GM19328 (cell line): ENCODE results near the gene OR4K17.
"Not testable (repeated sequence)": the region's sequence is repeated elsewhere in the genome, so short reads cannot be mapped to it uniquely, and the experiment has no call there.

Experiments
- ATAC-seq: cut with Tn5 transposase; IDR thresholded peaks from one replicate; pipeline ENCODE4 v1.9.1; 2021; ENCODE audit warnings: mild to moderate bottlenecking, moderate library complexity; ENCODE audit not compliant: unreplicated experiment

The OR4K17 gene, protein sequence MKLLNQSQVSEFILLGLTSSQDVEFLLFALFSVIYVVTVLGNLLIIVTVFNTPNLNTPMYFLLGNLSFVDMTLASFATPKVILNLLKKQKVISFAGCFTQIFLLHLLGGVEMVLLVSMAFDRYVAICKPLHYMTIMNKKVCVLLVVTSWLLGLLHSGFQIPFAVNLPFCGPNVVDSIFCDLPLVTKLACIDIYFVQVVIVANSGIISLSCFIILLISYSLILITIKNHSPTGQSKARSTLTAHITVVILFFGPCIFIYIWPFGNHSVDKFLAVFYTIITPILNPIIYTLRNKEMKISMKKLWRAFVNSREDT

DNA sequence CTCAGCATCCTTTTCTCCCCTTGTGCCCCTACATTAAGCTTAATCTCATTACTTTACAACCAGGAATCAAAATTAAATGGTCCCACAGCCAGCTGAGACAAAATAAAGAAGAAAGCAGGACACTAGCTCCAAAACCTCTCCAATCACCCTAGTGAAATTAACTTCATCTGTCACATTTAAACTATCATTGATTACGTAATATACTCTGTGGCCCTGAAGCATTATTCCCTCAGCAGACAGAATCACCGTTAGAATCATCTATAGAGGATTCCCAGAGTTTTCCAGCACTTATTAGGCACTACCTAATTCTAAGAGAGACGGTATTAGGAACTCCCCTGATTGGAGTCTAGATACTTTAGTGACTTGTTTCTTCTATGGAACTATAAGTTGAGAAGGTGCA lies at the start of gene OR4K17:
TSS of gene OR4K17 (plus strand) at position 302 of the 400 bp plus-strand sequence. CDS start 6,761 bp downstream, outside the sequence.
- ATAC-seq, result no peak

DNA sequence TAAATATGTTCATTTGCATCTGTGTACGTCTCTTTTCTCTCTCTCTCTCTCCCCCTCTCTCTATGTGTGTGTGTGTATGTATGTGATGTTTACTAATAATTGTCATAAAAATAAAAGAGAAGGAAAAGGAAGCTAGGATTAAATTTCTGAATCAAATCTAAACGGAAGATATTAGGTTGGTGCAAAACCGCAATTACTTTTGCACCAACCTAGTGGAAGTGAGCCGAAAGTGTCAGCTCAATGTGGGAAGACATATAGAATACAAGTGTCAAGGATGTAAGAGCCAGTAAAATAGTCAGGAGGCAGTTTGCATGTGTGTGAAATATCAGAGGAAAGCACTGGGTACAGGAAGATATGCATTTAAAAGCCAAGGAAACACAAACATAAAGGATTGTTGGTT lies 18.5 kb upstream of the OR4K17 start:
- ATAC-seq, result no peak

DNA sequence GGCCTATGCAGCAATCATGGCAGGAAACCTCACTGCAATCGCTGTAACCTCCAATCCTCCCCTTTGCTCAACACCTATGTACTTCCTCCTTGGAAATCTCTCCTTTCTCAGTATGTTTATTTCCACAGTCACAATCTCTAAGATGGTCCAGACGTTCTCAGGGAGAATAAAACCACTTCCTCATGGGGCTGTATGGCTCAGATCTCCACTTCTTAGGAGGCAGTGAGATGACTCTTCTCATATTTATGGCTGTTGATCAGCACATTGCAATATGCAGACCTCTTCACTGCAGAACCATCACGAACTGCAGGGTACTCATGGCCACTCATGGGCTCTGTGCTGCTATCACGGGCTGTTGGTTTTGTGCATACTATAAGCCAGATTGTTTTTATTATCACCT lies 17.1 kb upstream of the OR4K17 start:
- ATAC-seq, result no peak

DNA sequence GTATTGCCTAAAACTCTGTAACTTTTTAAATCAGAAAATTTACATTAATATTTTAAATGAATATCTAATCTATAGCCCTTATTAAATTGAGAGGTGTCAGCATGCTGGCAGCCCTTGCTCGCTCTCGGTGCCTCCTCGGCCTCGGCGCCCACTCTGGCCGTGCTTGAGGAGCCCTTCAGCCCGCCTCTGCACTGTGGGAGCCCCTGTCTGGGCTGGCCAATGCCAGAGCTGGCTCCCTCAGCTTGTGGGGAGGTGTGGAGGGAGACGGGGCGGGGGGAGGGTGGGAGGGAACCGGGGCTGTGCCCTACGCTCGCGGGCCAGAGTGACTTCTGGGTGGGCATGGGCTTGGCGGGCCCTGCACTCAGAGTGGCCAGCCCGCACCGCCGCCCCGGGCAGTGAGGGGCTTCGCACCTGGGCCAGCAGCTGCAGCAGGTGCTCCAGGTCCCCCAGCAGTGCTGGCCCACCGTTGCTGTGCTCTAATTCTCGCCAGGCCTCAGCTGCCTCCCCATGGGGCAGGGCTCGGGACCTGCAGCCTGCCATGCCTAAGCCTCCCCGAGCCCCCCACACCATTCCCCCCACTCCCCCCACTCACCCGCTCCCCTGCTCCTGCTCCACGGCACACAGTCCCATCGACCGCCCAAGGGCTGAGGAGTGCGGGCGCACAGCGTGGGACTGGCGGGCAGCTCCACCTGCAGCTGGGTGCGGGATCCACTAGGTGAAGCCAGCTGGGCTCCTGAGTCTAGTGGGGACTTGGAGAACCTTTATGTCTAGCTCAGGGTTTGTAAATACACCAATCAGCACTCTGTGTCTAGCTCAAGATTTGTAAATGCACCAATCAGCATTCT lies 11.4 kb upstream of the OR4K17 start:
- ATAC-seq, result not testable (repeated sequence)

DNA sequence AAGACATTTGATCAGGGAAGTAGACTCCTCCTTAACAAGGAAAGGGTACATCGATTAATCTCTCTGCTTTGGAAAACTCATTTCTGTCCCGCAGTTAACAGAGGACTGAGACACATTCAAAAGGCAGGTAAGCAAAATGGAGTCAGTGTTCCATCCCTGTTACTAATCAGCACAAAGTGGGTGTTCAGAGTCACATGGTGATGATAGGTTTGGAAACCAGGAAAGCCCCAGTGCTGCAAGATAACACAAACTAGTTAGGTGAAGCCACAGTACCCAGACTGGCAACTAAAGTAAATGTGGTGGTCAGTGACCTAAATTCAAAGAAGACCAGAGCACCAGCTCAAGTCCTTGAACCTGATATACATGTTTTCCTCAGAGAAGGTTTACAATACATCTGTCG lies 1.8 kb downstream of the OR4K17 start:
- ATAC-seq, result no peak

DNA sequence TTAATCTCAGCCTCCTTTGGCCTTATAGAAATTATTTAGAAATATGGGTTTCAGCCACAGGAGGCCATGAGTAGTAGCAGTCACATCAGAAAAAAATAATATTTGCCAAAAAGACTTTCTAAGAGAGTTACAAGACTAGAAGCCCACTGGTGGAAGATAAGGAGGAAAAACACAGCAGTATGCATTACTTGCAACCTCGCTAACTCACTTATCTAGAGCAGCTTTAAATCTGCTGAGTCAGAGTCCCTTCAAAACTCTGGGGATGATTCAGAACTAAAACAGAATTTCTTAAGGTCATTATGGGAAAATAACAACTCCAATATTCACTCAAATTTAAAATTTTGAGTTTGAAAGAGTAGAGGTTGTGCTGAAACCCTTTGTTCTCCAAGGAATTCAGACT lies 6.2 kb downstream of the OR4K17 start:
- ATAC-seq, result no peak

DNA sequence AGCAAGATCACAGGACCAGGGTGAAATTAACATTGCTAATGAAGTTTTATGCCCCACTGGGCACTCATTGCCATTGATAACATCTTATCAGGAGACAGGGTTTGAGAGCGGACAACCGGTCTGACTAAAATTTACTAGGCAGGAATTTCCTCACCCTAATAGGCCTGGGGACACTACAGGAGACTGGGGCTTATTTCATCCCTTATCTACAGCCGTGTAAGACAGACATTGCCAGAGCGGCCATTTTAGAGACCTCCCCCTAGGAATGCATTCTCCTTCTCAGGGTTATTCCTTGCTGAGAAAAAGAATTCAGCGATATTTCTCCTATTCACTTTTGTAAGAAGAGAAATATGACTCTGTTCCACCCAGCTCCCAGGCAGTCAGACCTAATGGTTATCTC lies 8.3 kb downstream of the OR4K17 start:
- no peak for ATAC-seq

DNA sequence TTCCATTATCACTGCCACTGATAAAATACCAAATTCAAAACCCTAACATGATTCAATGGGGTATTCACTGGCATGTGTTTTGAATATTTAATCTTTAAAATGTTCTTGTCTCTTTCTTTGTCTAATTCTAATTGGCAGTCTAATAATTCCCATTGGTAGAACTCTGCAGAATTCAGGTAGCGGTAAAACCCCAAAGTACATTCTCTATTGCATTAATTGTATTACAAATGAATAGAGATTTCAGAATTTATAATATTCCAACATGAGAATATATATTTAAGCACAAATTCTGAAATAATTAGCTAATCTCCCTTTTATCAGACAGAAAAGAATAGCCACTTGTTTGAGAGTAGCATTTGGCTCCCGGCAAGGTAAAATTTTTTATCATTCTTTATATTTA lies 28.0 kb downstream of the OR4K17 start, which contains the start of gene OR4N5:
TSS of gene OR4N5 (plus strand) at position 301 of the 400 bp plus-strand sequence. CDS start 4,916 bp downstream, outside the sequence.
- no peak for ATAC-seq

DNA sequence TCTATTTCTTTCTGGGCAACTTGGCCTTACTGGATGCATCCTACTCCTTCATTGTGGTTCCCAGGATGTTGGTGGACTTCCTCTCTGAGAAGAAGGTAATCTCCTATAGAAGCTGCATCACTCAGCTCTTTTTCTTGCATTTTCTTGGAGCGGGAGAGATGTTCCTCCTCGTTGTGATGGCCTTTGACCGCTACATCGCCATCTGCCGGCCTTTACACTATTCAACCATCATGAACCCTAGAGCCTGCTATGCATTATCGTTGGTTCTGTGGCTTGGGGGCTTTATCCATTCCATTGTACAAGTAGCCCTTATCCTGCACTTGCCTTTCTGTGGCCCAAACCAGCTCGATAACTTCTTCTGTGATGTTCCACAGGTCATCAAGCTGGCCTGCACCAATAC lies 33.4 kb downstream of the OR4K17 start:
- ATAC-seq, result no peak

DNA sequence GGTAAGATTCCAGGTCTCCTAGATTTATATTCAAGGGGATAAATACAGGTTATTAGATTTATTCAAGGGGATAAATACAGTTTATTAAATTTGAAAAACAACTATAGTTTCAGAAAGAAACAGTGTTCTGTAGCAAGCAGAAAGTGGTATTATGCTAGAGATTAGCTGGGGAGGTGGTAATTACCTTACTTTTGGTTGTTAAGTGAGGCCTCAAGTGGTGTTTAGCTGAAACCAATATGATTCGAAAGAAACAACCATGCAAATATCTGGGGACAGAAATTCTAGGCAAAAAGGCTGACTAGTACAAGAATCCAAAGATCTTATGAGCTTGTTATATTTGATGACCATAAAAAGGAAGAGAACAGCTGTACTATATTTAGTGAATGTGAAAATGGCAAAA lies 34.3 kb downstream of the OR4K17 start:
- no peak for ATAC-seq

DNA sequence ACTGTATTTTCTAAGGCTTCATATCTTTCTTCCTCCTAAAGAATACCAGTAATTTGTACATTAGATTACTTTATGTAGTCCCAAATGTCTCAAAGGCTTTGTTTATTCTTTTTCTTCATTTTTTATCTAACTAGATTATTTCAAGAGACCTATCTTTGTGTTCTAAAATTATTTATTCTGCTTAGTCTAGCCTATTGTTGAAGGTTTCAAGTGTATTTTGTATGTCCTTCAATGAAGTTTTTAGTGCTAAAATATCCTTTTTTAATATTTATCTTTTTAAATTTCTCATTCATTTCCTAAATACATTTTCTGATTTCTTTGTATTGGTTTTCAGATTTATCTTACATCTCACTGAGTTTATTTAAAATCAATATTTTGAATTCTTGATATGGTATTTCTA lies 53.9 kb downstream of the OR4K17 start:
- no peak for ATAC-seq

DNA sequence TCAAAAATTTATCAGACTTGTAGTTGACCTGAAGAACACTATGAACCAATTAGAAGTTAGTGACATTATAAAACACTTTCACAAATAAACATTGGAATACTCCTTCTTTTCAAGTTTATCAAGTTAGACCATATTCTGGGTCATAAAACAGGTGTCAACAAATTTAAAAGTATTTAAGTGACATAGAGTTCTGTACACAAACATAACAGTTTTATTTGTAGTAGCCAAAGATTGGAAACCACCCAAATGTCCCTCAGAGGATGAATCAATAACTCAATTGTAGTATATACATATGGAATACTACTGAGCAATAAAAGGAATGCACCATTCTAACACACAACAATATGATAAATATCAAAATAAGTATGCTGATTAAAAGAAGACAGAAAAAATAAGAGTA lies 56.6 kb downstream of the OR4K17 start:
- no peak for ATAC-seq

DNA sequence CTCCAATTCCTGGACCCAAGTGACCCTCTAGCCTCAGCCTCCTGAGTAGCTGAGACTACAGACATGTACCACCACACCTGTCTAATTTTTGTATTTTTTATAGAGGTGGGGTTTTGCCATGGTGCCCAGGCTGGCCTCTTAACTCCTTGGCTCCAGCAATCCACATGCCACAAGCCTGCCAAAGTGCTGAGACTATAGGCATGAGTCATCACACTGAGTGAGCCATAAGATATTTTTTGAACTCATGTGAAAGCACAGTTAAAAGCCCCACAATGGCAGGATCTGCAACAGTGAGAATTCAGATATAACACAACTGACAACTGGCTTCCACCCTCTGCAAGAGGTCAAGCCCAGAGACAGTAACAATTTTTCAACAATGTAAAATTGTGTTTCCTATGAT lies 59.3 kb downstream of the OR4K17 start:
- not testable (repeated sequence) for ATAC-seq
